ENCODE data around the gene FAF1.

GRCh38 chr1:50658459-50659076, 301.5 kb downstream of the FAF1 start:
- no peak for TF ChIP-seq POLR2A (IDR thresholded peaks at IDR 0.05)
- TF ChIP-seq, protein P1, sequence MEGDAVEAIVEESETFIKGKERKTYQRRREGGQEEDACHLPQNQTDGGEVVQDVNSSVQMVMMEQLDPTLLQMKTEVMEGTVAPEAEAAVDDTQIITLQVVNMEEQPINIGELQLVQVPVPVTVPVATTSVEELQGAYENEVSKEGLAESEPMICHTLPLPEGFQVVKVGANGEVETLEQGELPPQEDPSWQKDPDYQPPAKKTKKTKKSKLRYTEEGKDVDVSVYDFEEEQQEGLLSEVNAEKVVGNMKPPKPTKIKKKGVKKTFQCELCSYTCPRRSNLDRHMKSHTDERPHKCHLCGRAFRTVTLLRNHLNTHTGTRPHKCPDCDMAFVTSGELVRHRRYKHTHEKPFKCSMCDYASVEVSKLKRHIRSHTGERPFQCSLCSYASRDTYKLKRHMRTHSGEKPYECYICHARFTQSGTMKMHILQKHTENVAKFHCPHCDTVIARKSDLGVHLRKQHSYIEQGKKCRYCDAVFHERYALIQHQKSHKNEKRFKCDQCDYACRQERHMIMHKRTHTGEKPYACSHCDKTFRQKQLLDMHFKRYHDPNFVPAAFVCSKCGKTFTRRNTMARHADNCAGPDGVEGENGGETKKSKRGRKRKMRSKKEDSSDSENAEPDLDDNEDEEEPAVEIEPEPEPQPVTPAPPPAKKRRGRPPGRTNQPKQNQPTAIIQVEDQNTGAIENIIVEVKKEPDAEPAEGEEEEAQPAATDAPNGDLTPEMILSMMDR (IDR thresholded peaks at IDR 0.05) = no peak
